ENCODE measurements around the gene SYDE2.
A peak's percentile ranks its signal among the peaks of the same experiment; 100 is the strongest.
"Not testable (repeated sequence)": the region's sequence is repeated elsewhere in the genome, so short reads cannot be mapped to it uniquely, and the experiment has no call there.

Gene SYDE2

GRCh38 chr1:85201340-85202091 lies 700 bp upstream of the SYDE2 start:
- Histone ChIP-seq H3K36me3 (ENCODE audit: insufficient read depth, low read length) (no peaks in the 10 kb centered on the region), H3K9ac (ENCODE audit: insufficient read length) (peak overlapping the region; percentile 83), H3K9me3 (ENCODE audit: low read depth, low read length) (no peaks in the 10 kb centered on the region), H3K4me3 (peak overlapping the region; percentile 94), H3K27ac (peak overlapping the region; percentile 93)
- no peak for TF ChIP-seq FOXP2 (optimal IDR thresholded peaks at IDR 0.05; ENCODE audit: control extremely low read depth, extremely low read length, insufficient read depth)
- peak; percentile 45 for TF ChIP-seq POLR2AphosphoS5 (IDR thresholded peaks at IDR 0.05; ENCODE audit: borderline replicate concordance, low read depth, low read length)
- no peak for TF ChIP-seq EZH2 (IDR thresholded peaks at IDR 0.05)
- DNase-seq (ENCODE audit: low read depth, low spot score) = no peak

GRCh38 chr1:85199667-85200462 lies 951 bp downstream of the SYDE2 start:
- no peak for DNase-seq (ENCODE audit: low read depth, low spot score)
- H3K36me3 ChIP-seq (ENCODE audit: insufficient read depth, low read length) = no peaks in the 10 kb centered on the region
- H3K9ac ChIP-seq (ENCODE audit: insufficient read length) = peak overlapping the region; percentile 83
- no peak for TF ChIP-seq FOXP2 (optimal IDR thresholded peaks at IDR 0.05; ENCODE audit: control extremely low read depth, extremely low read length, insufficient read depth)
- TF ChIP-seq EZH2 (IDR thresholded peaks at IDR 0.05) = no peak
- no peak for TF ChIP-seq POLR2AphosphoS5 (IDR thresholded peaks at IDR 0.05; ENCODE audit: borderline replicate concordance, low read depth, low read length)
- H3K27ac ChIP-seq = no peak overlapping the region
- peak overlapping the region; percentile 94 for H3K4me3 ChIP-seq
- H3K9me3 ChIP-seq (ENCODE audit: low read depth, low read length) = no peaks in the 10 kb centered on the region

GRCh38 chr1:85198864-85199263 lies 2.0 kb downstream of the SYDE2 start:
- peak overlapping the region; percentile 83 for H3K9ac ChIP-seq (ENCODE audit: insufficient read length)
- TF ChIP-seq FOXP2 (optimal IDR thresholded peaks at IDR 0.05; ENCODE audit: control extremely low read depth, extremely low read length, insufficient read depth) = no peak
- TF ChIP-seq POLR2AphosphoS5 (IDR thresholded peaks at IDR 0.05; ENCODE audit: borderline replicate concordance, low read depth, low read length) = no peak
- TF ChIP-seq EZH2 (IDR thresholded peaks at IDR 0.05) = no peak
- H3K4me3 ChIP-seq = peak overlapping the region; percentile 94
- H3K36me3 ChIP-seq (ENCODE audit: insufficient read depth, low read length) = no peaks in the 10 kb centered on the region
- no peaks in the 10 kb centered on the region for H3K9me3 ChIP-seq (ENCODE audit: low read depth, low read length)
- DNase-seq (ENCODE audit: low read depth, low spot score) = no peak
- H3K27ac ChIP-seq = peak overlapping the region; percentile 0; the same call in 1 of the 2 replicates

DNA sequence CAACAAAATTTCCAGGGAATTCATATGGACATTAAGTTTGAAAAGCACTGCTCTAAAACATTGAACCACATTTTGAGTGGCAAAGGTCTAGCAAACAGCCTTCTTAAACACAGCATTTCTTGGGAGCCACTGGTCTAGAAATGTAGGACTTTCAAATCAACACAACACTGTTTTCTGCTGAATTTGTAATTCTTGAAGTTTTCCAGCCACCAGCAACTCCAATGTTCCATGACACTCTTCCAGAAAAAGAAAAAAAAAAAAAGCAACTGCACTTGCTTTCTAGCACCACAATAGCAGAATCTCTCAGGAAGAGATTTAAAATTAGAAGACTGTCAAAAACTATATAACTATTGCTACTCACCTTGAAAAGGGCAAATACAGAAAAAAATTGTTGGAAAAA lies 4.5 kb downstream of the SYDE2 start:
- Histone ChIP-seq H3K27ac (no peak overlapping the region), H3K4me3 (peak overlapping the region; percentile 15; the same call in 1 of the 2 replicates), H3K36me3 (ENCODE audit: insufficient read depth, low read length) (no peaks in the 10 kb centered on the region), H3K9ac (ENCODE audit: insufficient read length) (no peak overlapping the region), H3K9me3 (ENCODE audit: low read depth, low read length) (no peaks in the 10 kb centered on the region)
- TF ChIP-seq POLR2AphosphoS5 (IDR thresholded peaks at IDR 0.05; ENCODE audit: borderline replicate concordance, low read depth, low read length) (no peak), EZH2 (IDR thresholded peaks at IDR 0.05) (no peak), FOXP2 (optimal IDR thresholded peaks at IDR 0.05; ENCODE audit: control extremely low read depth, extremely low read length, insufficient read depth) (no peak)
- no peak for DNase-seq (ENCODE audit: low read depth, low spot score)

- Histone ChIP-seq H3K9ac (ENCODE audit: insufficient read length) (no peak overlapping the region), H3K36me3 (ENCODE audit: insufficient read depth, low read length) (no peaks in the 10 kb centered on the region), H3K9me3 (ENCODE audit: low read depth, low read length) (no peaks in the 10 kb centered on the region), H3K27ac (no peak overlapping the region), H3K4me3 (peak overlapping the region; percentile 11; the same call in 1 of the 2 replicates)
- DNase-seq (ENCODE audit: low read depth, low spot score) = no peak
- TF ChIP-seq POLR2AphosphoS5 (IDR thresholded peaks at IDR 0.05; ENCODE audit: borderline replicate concordance, low read depth, low read length) (no peak), FOXP2 (optimal IDR thresholded peaks at IDR 0.05; ENCODE audit: control extremely low read depth, extremely low read length, insufficient read depth) (no peak), EZH2 (IDR thresholded peaks at IDR 0.05) (no peak)
These were observed 5.1 kb downstream of the SYDE2 start for GRCh38 chr1:85195703-85196102.

GRCh38 chr1:85192129-85192528 lies 8.7 kb downstream of the SYDE2 start:
- not testable (repeated sequence) for H3K9ac ChIP-seq (ENCODE audit: insufficient read length); DNase-seq (ENCODE audit: low read depth, low spot score); H3K4me3 ChIP-seq; H3K9me3 ChIP-seq (ENCODE audit: low read depth, low read length)
- peaks cover 27% of the 10 kb centered on the region for H3K36me3 ChIP-seq (ENCODE audit: insufficient read depth, low read length)
- peak overlapping the region; percentile 42; the same call in 1 of the 2 replicates for H3K27ac ChIP-seq

- H3K36me3 ChIP-seq (ENCODE audit: insufficient read depth, low read length) = peaks cover 32% of the 10 kb centered on the region
- DNase-seq (ENCODE audit: low read depth, low spot score) = no peak
These were observed 11.7 kb downstream of the SYDE2 start for GRCh38 chr1:85189120-85189519.

DNA sequence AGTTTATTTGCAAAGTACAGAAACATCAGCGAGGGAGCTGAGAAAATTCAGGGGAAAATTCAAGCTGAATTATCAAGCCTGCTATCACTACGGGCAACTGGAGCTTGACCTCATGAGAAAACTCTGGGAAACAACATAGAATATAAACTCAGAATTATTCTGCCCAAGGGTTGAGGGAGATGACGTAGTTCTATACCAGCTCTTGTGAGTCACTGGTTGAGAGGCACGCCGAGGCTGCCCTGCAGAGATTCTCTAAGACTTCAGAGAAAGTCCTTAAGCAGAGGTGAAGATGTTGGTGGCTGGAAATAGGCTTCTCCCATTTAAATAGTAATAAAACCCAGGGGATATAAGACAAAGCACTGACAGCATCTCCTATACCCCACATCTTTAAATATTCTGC lies 12.3 kb downstream of the SYDE2 start:
- no peak for DNase-seq (ENCODE audit: low read depth, low spot score)
- no peaks in the 10 kb centered on the region for H3K9me3 ChIP-seq (ENCODE audit: low read depth, low read length)
- no peak for TF ChIP-seq FOXP2 (optimal IDR thresholded peaks at IDR 0.05; ENCODE audit: control extremely low read depth, extremely low read length, insufficient read depth)
- no peak overlapping the region for H3K4me3 ChIP-seq
- H3K9ac ChIP-seq (ENCODE audit: insufficient read length) = no peak overlapping the region
- peaks cover 32% of the 10 kb centered on the region for H3K36me3 ChIP-seq (ENCODE audit: insufficient read depth, low read length)
- no peak overlapping the region for H3K27ac ChIP-seq

More at GRCh38 chr1:85189120-85189519, 11.7 kb downstream of the SYDE2 start:
- no peak for TF ChIP-seq EZH2 (IDR thresholded peaks at IDR 0.05)
- TF ChIP-seq POLR2AphosphoS5 (IDR thresholded peaks at IDR 0.05; ENCODE audit: borderline replicate concordance, low read depth, low read length) = no peak
- TF ChIP-seq FOXP2 (optimal IDR thresholded peaks at IDR 0.05; ENCODE audit: control extremely low read depth, extremely low read length, insufficient read depth) = no peak
- H3K4me3 ChIP-seq = no peak overlapping the region
- no peaks in the 10 kb centered on the region for H3K9me3 ChIP-seq (ENCODE audit: low read depth, low read length)
- H3K9ac ChIP-seq (ENCODE audit: insufficient read length) = no peak overlapping the region
- no peak overlapping the region for H3K27ac ChIP-seq

DNA sequence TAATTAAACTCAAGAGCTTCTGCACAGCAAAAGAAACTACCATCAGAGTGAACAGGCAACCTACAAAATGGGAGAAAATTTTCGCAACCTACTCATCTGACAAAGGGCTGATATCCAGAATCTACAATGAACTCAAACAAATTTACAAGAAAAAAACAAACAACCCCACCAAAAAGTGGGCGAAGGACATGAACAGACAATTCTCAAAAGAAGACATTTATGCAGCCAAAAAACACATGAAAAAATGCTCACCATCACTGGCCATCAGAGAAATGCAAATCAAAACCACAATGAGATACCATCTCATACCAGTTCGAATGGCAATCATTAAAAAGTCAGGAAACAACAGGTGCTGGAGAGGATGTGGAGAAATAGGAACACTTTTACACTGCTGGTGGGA lies 13.8 kb downstream of the SYDE2 start:
- not testable (repeated sequence) for H3K4me3 ChIP-seq; DNase-seq (ENCODE audit: low read depth, low spot score); H3K27ac ChIP-seq; H3K9me3 ChIP-seq (ENCODE audit: low read depth, low read length); H3K9ac ChIP-seq (ENCODE audit: insufficient read length)
- H3K36me3 ChIP-seq (ENCODE audit: insufficient read depth, low read length) = peaks cover 43% of the 10 kb centered on the region
